GM19463 (cell line): ENCODE data around the gene SH3YL1.

ENCODE experiments used
- ATAC-seq: cut with Tn5 transposase; IDR thresholded peaks from one replicate; pipeline ENCODE4 v1.9.1; 2021; ENCODE audit warnings: mild to moderate bottlenecking, moderate library complexity; ENCODE audit not compliant: unreplicated experiment

Gene SH3YL1

GRCh38 chr2:258933-259332 lies 4.9 kb downstream of the SH3YL1 start:
- ATAC-seq = no peak

- ATAC-seq = no peak
These were observed 6.0 kb downstream of the SH3YL1 start for GRCh38 chr2:257842-258241.

- no peak for ATAC-seq
These were observed 6.4 kb downstream of the SH3YL1 start for GRCh38 chr2:257429-257828.

GRCh38 chr2:256094-256493 lies 7.7 kb downstream of the SH3YL1 start:
- ATAC-seq = no peak

- ATAC-seq = no peak
These were observed 8.6 kb downstream of the SH3YL1 start for GRCh38 chr2:255195-255594.

GRCh38 chr2:254241-254640 lies 9.6 kb downstream of the SH3YL1 start:
- no peak for ATAC-seq

- ATAC-seq = no peak
These were observed 10.6 kb downstream of the SH3YL1 start for GRCh38 chr2:253202-253638.

GRCh38 chr2:252001-252602 lies 11.7 kb downstream of the SH3YL1 start:
- ATAC-seq = no peak

GRCh38 chr2:249538-250042 lies 14.2 kb downstream of the SH3YL1 start:
- no peak for ATAC-seq

- no peak for ATAC-seq
These were observed 15.1 kb downstream of the SH3YL1 start for GRCh38 chr2:248724-249123.

GRCh38 chr2:246489-247144 lies 17.2 kb downstream of the SH3YL1 start:
- no peak for ATAC-seq

- ATAC-seq = no peak
These were observed 19.3 kb downstream of the SH3YL1 start for GRCh38 chr2:244547-244946.

- ATAC-seq = no peak
These were observed 25.0 kb downstream of the SH3YL1 start for GRCh38 chr2:238869-239268.

- ATAC-seq = no peak
These were observed 25.4 kb downstream of the SH3YL1 start for GRCh38 chr2:238431-238830.

GRCh38 chr2:237878-238277 lies 26.0 kb downstream of the SH3YL1 start:
- ATAC-seq = no peak

GRCh38 chr2:236993-237539 lies 26.8 kb downstream of the SH3YL1 start:
- no peak for ATAC-seq

GRCh38 chr2:234421-234820 lies 29.4 kb downstream of the SH3YL1 start:
- no peak for ATAC-seq

- ATAC-seq = no peak
These were observed 30.8 kb downstream of the SH3YL1 start for GRCh38 chr2:233030-233429.

- ATAC-seq = no peak
These were observed 32.2 kb downstream of the SH3YL1 start for GRCh38 chr2:231521-232185.

- ATAC-seq = no peak
These were observed 35.1 kb downstream of the SH3YL1 start for GRCh38 chr2:228518-229278.

- no peak for ATAC-seq
These were observed 35.7 kb downstream of the SH3YL1 start for GRCh38 chr2:228115-228514.
